A549 (cell line): Measurements from ENCODE around the gene SCO2. TPM values are rescaled to one million over a fixed set of nuclear protein-coding genes. Genes with fewer than 3 reads are reported as not detected.
A peak's percentile ranks its signal among the peaks of the same experiment; 100 is the strongest.

ENCODE experiments used
- ATAC-seq, 2 experiments: fragments of 200-7000 bp in 1 of 2; fragments of >200 bp in 1 of 2; cut with Nextera tagmentation in 1 of 2; cut with Tn5 transposase in 1 of 2; 3 replicates each; pipeline versions ENCODE4 v1.8.0 to v1.9.1; 2018 to 2020; ENCODE audit warnings: mild to moderate bottlenecking in 1 of 2, moderate library complexity in 1 of 2
- CTCF ChIA-PET: fragments of 300-600 bp; sonication (Branson Sonifier 250); formaldehyde crosslinking; extraction: SDS; loops from one replicate; lab custom pipeline; 2021; ENCODE audit warnings: antibody characterized with exemption, inconsistent platforms; lab: Yijun Ruan, JAX
- POLR2A ChIA-PET: fragments of 350-600 bp; formaldehyde crosslinking; extraction: SDS; loops from one replicate; lab custom pipeline; 2021; ENCODE audit warnings: antibody characterized with exemption, inconsistent platforms; lab: Yijun Ruan, JAX
- DNase-seq, 2 experiments: peaks; one replicate each; pipeline versions ENCODE4 v3.0.0 to v3.0.0-alpha.2; 2011 to 2016; ENCODE audit warnings: low read depth in 1 of 2, low spot score in 1 of 2
- FAIRE-seq: peaks from 2 replicates; lab custom pipeline; 2011; peaks lifted over from hg19 to GRCh38; lab: Jason Lieb, UNC
- H3K27ac ChIP-seq, 2 experiments: fragments of >200 bp; sonication (Bioruptor Twin); formaldehyde crosslinking; 3 replicates each; pipeline ENCODE4 v1.5.1; 2016 to 2017
- H3K4me1 ChIP-seq: fragments of >200 bp; sonication (Bioruptor Twin); formaldehyde crosslinking; 3 replicates; pipeline ENCODE4 v1.6.1; 2016
- H3K4me2 ChIP-seq: fragments of >200 bp; sonication (Bioruptor Twin); formaldehyde crosslinking; 3 replicates; pipeline ENCODE4 v1.6.1; 2016
- H3K4me3 ChIP-seq: fragments of >200 bp; sonication (Bioruptor Twin); formaldehyde crosslinking; 3 replicates; pipeline ENCODE4 v1.5.1; 2016
- H3K9me3 ChIP-seq: fragments of >200 bp; sonication (Bioruptor Twin); formaldehyde crosslinking; 3 replicates; pipeline ENCODE4 v1.6.1; 2016
- ATOH8 ChIP-seq: fragments of 250-450 bp; sonication (Bioruptor Pico); IDR thresholded peaks from 2 replicates; pipeline ENCODE4 v1.5.0; 2020; ENCODE audit warnings: low read depth, mild to moderate bottlenecking, moderate library complexity
- BCL3 ChIP-seq: fragments of >200 bp; sonication (Bioruptor Twin); formaldehyde crosslinking; IDR thresholded peaks from 3 replicates; pipeline ENCODE4 v1.6.1; 2016
- E2F6 ChIP-seq: IDR thresholded peaks from 2 replicates; pipeline ENCODE4 v1.6.1; 2012; ENCODE audit warnings: low read depth, borderline replicate concordance
- EHF ChIP-seq: fragments of 250-450 bp; sonication (Bioruptor Pico); IDR thresholded peaks from 2 replicates; pipeline ENCODE4 v1.5.0; 2020; ENCODE audit warnings: mild to moderate bottlenecking
- FOSB ChIP-seq: fragments of 250-450 bp; sonication (Bioruptor Pico); IDR thresholded peaks from 2 replicates; pipeline ENCODE4 v1.5.0; 2020; ENCODE audit warnings: mild to moderate bottlenecking, moderate library complexity
- FOSL2 ChIP-seq, 2 experiments: fragments of 450-650 bp in 1 of 2; fragments of >200 bp in 1 of 2; sonication (Bioruptor Twin) in 1 of 2; formaldehyde crosslinking; IDR thresholded peaks; 2 replicates each; pipeline versions ENCODE4 v1.5.0 to v1.6.1; 2016 to 2020; ENCODE audit warnings: mild to moderate bottlenecking in 1 of 2, moderate library complexity in 1 of 2
- HEYL ChIP-seq: fragments of 250-450 bp; sonication (Bioruptor Pico); IDR thresholded peaks from 2 replicates; pipeline ENCODE4 v1.8.0; 2021; ENCODE audit warnings: mild to moderate bottlenecking, moderate library complexity
- JUN ChIP-seq, 2 experiments: fragments of >200 bp; sonication (Bioruptor Twin); formaldehyde crosslinking; IDR thresholded peaks; 2 replicates in 1 of 2; 3 replicates in 1 of 2; pipeline ENCODE4 v1.6.1; 2016 to 2017
- MAX ChIP-seq: IDR thresholded peaks from 2 replicates; pipeline ENCODE4 v1.6.1; 2012
- MAZ ChIP-seq: fragments of 150-350 bp; IDR thresholded peaks from 2 replicates; pipeline ENCODE4 v1.6.1; 2014; ENCODE audit warnings: antibody characterized with exemption, low read depth, low read length, borderline replicate concordance
- POLR2A ChIP-seq: IDR thresholded peaks from 2 replicates; pipeline ENCODE4 v1.6.1; 2012; ENCODE audit warnings: mild to moderate bottlenecking, low read length
- POLR2AphosphoS2 ChIP-seq: conservative IDR thresholded peaks from 2 replicates; pipeline ENCODE4 v1.6.1; 2012; ENCODE audit warnings: low read length, improper control_type of control experiment, inconsistent platforms
- RCOR1 ChIP-seq: fragments of 150-350 bp; IDR thresholded peaks from 2 replicates; pipeline ENCODE4 v1.6.1; 2014; ENCODE audit warnings: antibody characterized with exemption, low read length, low read depth
- REST ChIP-seq: fragments of 200-600 bp; sonication (generic); IDR thresholded peaks from 2 replicates; pipeline ENCODE4 v1.6.1; 2016; ENCODE audit warnings: antibody characterized with exemption, mild to moderate bottlenecking, moderate library complexity
- RNF2 ChIP-seq: fragments of 200-600 bp; sonication (generic); IDR thresholded peaks from 2 replicates; pipeline ENCODE4 v1.6.1; 2016; ENCODE audit warnings: low read depth, mild to moderate bottlenecking, antibody characterized with exemption, moderate library complexity, borderline replicate concordance
- TP53 ChIP-seq: fragments of 250-450 bp; sonication (Bioruptor Pico); IDR thresholded peaks from 2 replicates; pipeline ENCODE4 v1.5.0; 2021; ENCODE audit warnings: mild to moderate bottlenecking, moderate library complexity
- ZC3H11A ChIP-seq: fragments of 450-650 bp; IDR thresholded peaks from 2 replicates; pipeline ENCODE4 v1.6.1; 2014; ENCODE audit warnings: antibody characterized with exemption, mild to moderate bottlenecking
- ZFP36 ChIP-seq: fragments of 450-650 bp; IDR thresholded peaks from 2 replicates; pipeline ENCODE4 v1.6.1; 2014; ENCODE audit warnings: borderline replicate concordance; ENCODE audit not compliant: partially characterized antibody
- WGBS: methylation state at CpG from one replicate; pipeline ENCODE4 v1.1.6; 2017; ENCODE audit errors: missing lambda C conversion rate; 5-methylcytosine and 5-hydroxymethylcytosine counted together
- polyA plus RNA-seq, 4 experiments: library from polyadenylated mRNA; depleted of rRNA in 3 of 4; stranded (reverse); fragments of >200 nt; fragmentation: RNase III in 1 of 4; extraction: RNeasy Plus Mini Kit Qiagen cat#74134 plus additional on column Dnase treatment in 1 of 4; gene quantifications; 2 replicates in 3 of 4; 3 replicates in 1 of 4; pipeline ENCODE4 v1.2.3, GENCODE V29; 2011 to 2017

SCO2 gene
- polyA plus RNA-seq, 2 of the 4 experiments (the other 2 are of a cell fraction): 0.37 to 1.7 TPM

GRCh38 chr22:50526108-50526833, 873 bp upstream of the SCO2 start (continued):
- TF ChIP-seq EHF (CRISPR knock-in tag) (no peak), MAZ (no peak), MAX (peak; percentile 69), RNF2 (no peak)

GRCh38 chr22:50525858-50526107, 385 bp upstream of the SCO2 start:
- WGBS: no CpG with 5 or more reads among the region's 33 CpGs
- Histone ChIP-seq H3K27ac (peak overlapping the region; percentile 92 to 99), H3K4me3 (peak overlapping the region; percentile 70), H3K4me2 (peak overlapping the region; percentile 96), H3K9me3 (no peaks in the 10 kb centered on the region), H3K4me1 (peaks cover 20% of the 10 kb centered on the region)
- TF ChIP-seq REST: no peak
- TF ChIP-seq JUN (IDR thresholded peaks at IDR 0.05): peak; percentile 16 to 39; a peak in 1 of 5 replicates
- no peak for TF ChIP-seq TP53 (CRISPR knock-in tag)
- ATAC-seq (peak; percentile 8 to 23; a peak in 3 of 6 replicates), DNase-seq (no peak), FAIRE-seq (no peak)
- POLR2A ChIA-PET: interaction anchor here (0.9 to 2.8 kb wide), 8 partner anchors 14 to 335 kb away, joined by 3 to 36 read pairs (median 6); partner anchors contain the start of genes CHKB, KLHDC7B, LMF2 and NCAPH2
- CTCF ChIA-PET: interaction anchor here (0.7 to 2.7 kb wide), 33 partner anchors 9 to 385 kb away, joined by 3 to 31 read pairs (median 4); partner anchors contain the start of genes KLHDC7B, LMF2, NCAPH2 and SYCE3

- ChIA-PET POLR2A (interaction anchor here (2.8 kb wide), 1 partner anchor 17 kb away, joined by 36 read pairs; the partner anchor contains the start of genes LMF2 and NCAPH2), CTCF (interaction anchor here (0.9 to 2.7 kb wide), 9 partner anchors 10 to 96 kb away, joined by 3 to 31 read pairs (median 6); partner anchors contain the start of genes LMF2, NCAPH2 and SYCE3)
- Histone ChIP-seq H3K4me3 (peak overlapping the region; percentile 70), H3K9me3 (no peaks in the 10 kb centered on the region), H3K4me1 (peaks cover 20% of the 10 kb centered on the region), H3K4me2 (peak overlapping the region; percentile 96), H3K27ac (peak overlapping the region; percentile 92 to 99)
- no peak for ATAC-seq
- no peak for FAIRE-seq
- TF ChIP-seq FOSB (CRISPR knock-in tag): no peak
- no peak for TF ChIP-seq RCOR1
- TF ChIP-seq ZC3H11A: no peak
- no peak for TF ChIP-seq BCL3
- no peak for TF ChIP-seq POLR2AphosphoS2
- no peak for TF ChIP-seq ATOH8 (CRISPR knock-in tag)
- no peak for TF ChIP-seq POLR2A
- no peak for TF ChIP-seq ZFP36
- no peak for TF ChIP-seq HEYL (CRISPR knock-in tag)
- TF ChIP-seq E2F6: no peak
- no peak for TF ChIP-seq FOSL2 (IDR thresholded peaks at IDR 0.05)
- TF ChIP-seq FOSL2 (CRISPR knock-in tag; IDR thresholded peaks at IDR 0.05): no peak
- DNase-seq: no peak
- WGBS: 16% methylated on average over 13 of the region's 19 CpGs
Observed at GRCh38 chr22:50524676-50525103, 708 bp downstream of the SCO2 start.
